ENCODE results near the gene BAIAP2. TPM values are rescaled to one million over a fixed set of nuclear protein-coding genes. Genes with fewer than 3 reads are reported as not detected.

The BAIAP2 gene
- total and polyA plus RNA-seq, 2 of the 13 experiments (the other 11 are each of a cell fraction or from before 2014, with no cell fraction given): 22.5 to 24.0 TPM

DNA sequence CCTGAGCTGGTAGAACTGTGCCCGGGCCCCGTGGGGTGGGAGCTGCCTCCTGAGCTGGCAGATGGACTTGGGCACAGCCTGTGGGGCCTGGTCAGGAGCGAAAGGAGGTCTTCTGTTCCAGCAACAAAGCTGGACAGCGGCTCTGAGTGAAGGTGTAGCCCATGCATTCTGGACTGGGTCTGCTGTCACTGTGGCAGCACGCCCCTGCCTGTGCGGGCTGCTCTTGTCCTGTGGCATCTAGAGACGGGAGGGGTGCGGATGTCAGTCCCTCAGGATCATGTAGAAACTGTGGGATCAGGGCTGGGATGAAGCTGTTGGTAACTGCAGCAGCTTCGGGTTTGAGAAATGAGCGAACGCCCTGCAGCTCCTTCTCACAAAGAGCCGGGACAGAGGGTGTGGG lies 19.4 kb downstream of the BAIAP2 start:
- Histone ChIP-seq H4K20me1 (ENCODE audit: insufficient read depth, low read length) (peaks cover 16% of the 10 kb centered on the region; the same call in 1 of the 2 replicates), H3K4me2 (ENCODE audit: low read depth, low read length) (no peak overlapping the region), H3K36me3 (replicated peaks in 1 of 2; ENCODE audit: control insufficient read depth in 1 of 2, insufficient read depth in 2 of 2, low read length in 2 of 2) (peaks cover 31 to 48% of the 10 kb centered on the region in 2 experiments; a peak in 4 of 5 replicates), H3K79me2 (ENCODE audit: insufficient read depth, low read length) (peaks cover 17% of the 10 kb centered on the region), H3K27me3 (ENCODE audit: control insufficient read depth in 1 of 2, insufficient read depth in 2 of 2, low read length in 2 of 2) (no peaks in the 10 kb centered on the region), H3K27ac (ENCODE audit: extremely low read length, insufficient read depth, low read length) (no peak overlapping the region), H3K9ac (ENCODE audit: insufficient read depth, low read depth, low read length) (no peak overlapping the region), H2AFZ (ENCODE audit: low read length) (no peak overlapping the region), H3K4me3 (replicated peaks in 1 of 3; ENCODE audit: insufficient read depth in 1 of 3, low read depth in 2 of 3, low read length in 3 of 3) (no peak overlapping the region), H3K4me1 (ENCODE audit: insufficient read depth, low read length) (0 out of 2 replicates have a peak, but pooled peaks cover under 1% of the 10 kb centered on the region), H3K9me3 (ENCODE audit: low read length) (no peaks in the 10 kb centered on the region)
- ChIA-PET POLR2A (interaction anchor here (1.3 to 1.4 kb wide), 2 partner anchors 9 to 29 kb away, joined by 3 read pairs; no protein-coding TSS in a partner anchor), CTCF (ENCODE audit: low intra/inter-chr PET ratio, low total read pairs) (no interaction called here)
- BruUV-seq (replicated peaks): no TSS peak
- no peak for DNase-seq (ENCODE audit: low spot score)
- TF ChIP-seq ZNF543 (CRISPR knock-in tag; IDR thresholded peaks at IDR 0.05): no peak
- no peak for TF ChIP-seq ZNF225 (CRISPR knock-in tag; IDR thresholded peaks at IDR 0.05)
- TF ChIP-seq, protein P1, sequence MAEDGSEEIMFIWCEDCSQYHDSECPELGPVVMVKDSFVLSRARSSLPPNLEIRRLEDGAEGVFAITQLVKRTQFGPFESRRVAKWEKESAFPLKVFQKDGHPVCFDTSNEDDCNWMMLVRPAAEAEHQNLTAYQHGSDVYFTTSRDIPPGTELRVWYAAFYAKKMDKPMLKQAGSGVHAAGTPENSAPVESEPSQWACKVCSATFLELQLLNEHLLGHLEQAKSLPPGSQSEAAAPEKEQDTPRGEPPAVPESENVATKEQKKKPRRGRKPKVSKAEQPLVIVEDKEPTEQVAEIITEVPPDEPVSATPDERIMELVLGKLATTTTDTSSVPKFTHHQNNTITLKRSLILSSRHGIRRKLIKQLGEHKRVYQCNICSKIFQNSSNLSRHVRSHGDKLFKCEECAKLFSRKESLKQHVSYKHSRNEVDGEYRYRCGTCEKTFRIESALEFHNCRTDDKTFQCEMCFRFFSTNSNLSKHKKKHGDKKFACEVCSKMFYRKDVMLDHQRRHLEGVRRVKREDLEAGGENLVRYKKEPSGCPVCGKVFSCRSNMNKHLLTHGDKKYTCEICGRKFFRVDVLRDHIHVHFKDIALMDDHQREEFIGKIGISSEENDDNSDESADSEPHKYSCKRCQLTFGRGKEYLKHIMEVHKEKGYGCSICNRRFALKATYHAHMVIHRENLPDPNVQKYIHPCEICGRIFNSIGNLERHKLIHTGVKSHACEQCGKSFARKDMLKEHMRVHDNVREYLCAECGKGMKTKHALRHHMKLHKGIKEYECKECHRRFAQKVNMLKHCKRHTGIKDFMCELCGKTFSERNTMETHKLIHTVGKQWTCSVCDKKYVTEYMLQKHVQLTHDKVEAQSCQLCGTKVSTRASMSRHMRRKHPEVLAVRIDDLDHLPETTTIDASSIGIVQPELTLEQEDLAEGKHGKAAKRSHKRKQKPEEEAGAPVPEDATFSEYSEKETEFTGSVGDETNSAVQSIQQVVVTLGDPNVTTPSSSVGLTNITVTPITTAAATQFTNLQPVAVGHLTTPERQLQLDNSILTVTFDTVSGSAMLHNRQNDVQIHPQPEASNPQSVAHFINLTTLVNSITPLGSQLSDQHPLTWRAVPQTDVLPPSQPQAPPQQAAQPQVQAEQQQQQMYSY (CRISPR knock-in tag; IDR thresholded peaks at IDR 0.05): no peak
- no peak for TF ChIP-seq TMF1 (CRISPR knock-in tag; IDR thresholded peaks at IDR 0.05; ENCODE audit: low read depth)
- no peak for TF ChIP-seq SMC3 (IDR thresholded peaks at IDR 0.05; ENCODE audit: low read length)
- no peak for TF ChIP-seq NKX3-1 (CRISPR knock-in tag; IDR thresholded peaks at IDR 0.05)
- TF ChIP-seq SETDB1 (CRISPR knock-in tag; IDR thresholded peaks at IDR 0.05; ENCODE audit: borderline replicate concordance): no peak
- TF ChIP-seq SYNCRIP (IDR thresholded peaks at IDR 0.05; ENCODE audit: insufficient read depth, low read depth, low read length): no peak
- TF ChIP-seq PITX1 (CRISPR knock-in tag; IDR thresholded peaks at IDR 0.05): no peak
- ATAC-seq: no peak
- intact Hi-C loops (cut with micrococcal nuclease; ENCODE audit: unreplicated experiment): no loop called here
- in situ Hi-C loops (cut with HindIII; ENCODE audit: extremely low pct_ligation_motif_present, low pct_unique_long_range_greater_than_20kb): no loop called here
- no peak for FAIRE-seq
- WGBS (ENCODE audit: low lambda C conversion rate): 98% methylated on average over 11 of the region's 12 CpGs
